OCI-LY7 (cell line): ENCODE measurements around the gene CAP2. TPM values are rescaled to one million over a fixed set of nuclear protein-coding genes. Genes with fewer than 3 reads are reported as not detected.

Experiments used
- BruUV-seq: library from RNA; stranded (reverse); fragments of 400-500 nt; replicated peaks from 2 replicates; lab custom pipeline; 2021; lab: Mats Ljungman, UMichigan
- CTCF ChIA-PET: fragments of 300-600 bp; sonication (Branson Sonifier 250); formaldehyde crosslinking; loops from one replicate; lab custom pipeline; 2022; ENCODE audit warnings: antibody characterized with exemption; ENCODE audit not compliant: unreplicated experiment; lab: Charles Lee
- POLR2A ChIA-PET: fragments of 300-600 bp; sonication (Branson Sonifier 250); formaldehyde crosslinking; loops from one replicate; lab custom pipeline; 2022; ENCODE audit warnings: antibody characterized with exemption; lab: Charles Lee
- DNase-seq: peaks from one replicate; pipeline ENCODE4 v3.0.0-alpha.2; 2015; ENCODE audit warnings: low spot score
- H2AFZ ChIP-seq: fragments of 200-600 bp; sonication (generic), shearing (Covaris generic); 2 replicates; pipeline ENCODE4 v1.6.1; 2014; ENCODE audit warnings: mild to moderate bottlenecking, antibody characterized with exemption, low read length, moderate library complexity
- H3K27ac ChIP-seq: fragments of 200-600 bp; sonication (generic); 2 replicates; pipeline ENCODE4 v1.5.1; 2014; ENCODE audit warnings: mixed run types, low read depth, mild to moderate bottlenecking, moderate library complexity, low read length, inconsistent platforms; ENCODE audit not compliant: poor library complexity, severe bottlenecking
- H3K36me3 ChIP-seq: fragments of 200-600 bp; sonication (generic); 2 replicates; pipeline ENCODE4 v1.6.1; 2014; ENCODE audit warnings: mild to moderate bottlenecking, antibody characterized with exemption, low read length, moderate library complexity, mixed read lengths; ENCODE audit not compliant: insufficient read depth
- H3K4me1 ChIP-seq: fragments of 200-600 bp; sonication (generic); 2 replicates; pipeline ENCODE4 v1.5.1; 2014; ENCODE audit warnings: mild to moderate bottlenecking, low read length; ENCODE audit not compliant: insufficient read depth, poor library complexity, severe bottlenecking
- H3K4me2 ChIP-seq: fragments of 200-600 bp; sonication (generic); 2 replicates; pipeline ENCODE4 v1.6.1; 2014; ENCODE audit warnings: mild to moderate bottlenecking, low read length
- H3K4me3 ChIP-seq: fragments of 200-600 bp; sonication (generic); 2 replicates; pipeline ENCODE4 v1.5.1; 2014; ENCODE audit warnings: mild to moderate bottlenecking, low read depth, low read length; ENCODE audit not compliant: poor library complexity, severe bottlenecking
- H3K79me2 ChIP-seq: fragments of 200-600 bp; sonication (generic); 2 replicates; pipeline ENCODE4 v1.6.1; 2016; ENCODE audit warnings: low read depth, mild to moderate bottlenecking, low read length, moderate library complexity, mixed read lengths; ENCODE audit not compliant: insufficient read depth
- H3K9me2 ChIP-seq: fragments of 200-600 bp; sonication (generic); 2 replicates; pipeline ENCODE4 v1.6.1; 2016; ENCODE audit warnings: mild to moderate bottlenecking, low read length, mixed read lengths; ENCODE audit not compliant: insufficient read depth
- H3K9me3 ChIP-seq: fragments of 200-600 bp; sonication (generic); 2 replicates; pipeline ENCODE4 v1.6.1; 2014; ENCODE audit warnings: mild to moderate bottlenecking, mixed run types, low read length, mixed read lengths
- H4K20me1 ChIP-seq: fragments of 200-600 bp; sonication (generic); 2 replicates; pipeline ENCODE4 v1.6.1; 2014; ENCODE audit warnings: mild to moderate bottlenecking, antibody characterized with exemption, low read length, moderate library complexity, mixed read lengths; ENCODE audit not compliant: insufficient read depth
- EZH2phosphoT487 ChIP-seq: fragments of 200-600 bp; sonication (generic); IDR thresholded peaks from 2 replicates; pipeline ENCODE4 v1.6.1; 2018; ENCODE audit warnings: low read depth, borderline replicate concordance, mild to moderate bottlenecking, mixed run types, antibody characterized with exemption, low read length, moderate library complexity, mixed read lengths
- intact Hi-C: fragments of 100-400 bp; cut with micrococcal nuclease; formaldehyde crosslinking; loops from one replicate; pipeline ENCODE4 v1.10.0; 2022; ENCODE audit not compliant: unreplicated experiment
- total RNA-seq, 2 experiments: library from RNA; depleted of rRNA in 1 of 2; stranded (reverse); fragments of >200 nt in 1 of 2; shearing (Covaris generic) in 1 of 2; gene quantifications; 2 replicates each; pipeline ENCODE4 v1.2.3, GENCODE V29; 2014 to 2022
- TF ChIP-seq, protein P1 (sequence below): fragments of 200-600 bp; sonication (generic); conservative IDR thresholded peaks from 2 replicates; pipeline ENCODE4 v1.5.1; 2014; ENCODE audit warnings: mild to moderate bottlenecking, antibody characterized with exemption, low read length, moderate library complexity, mixed read lengths

Gene CAP2
- total RNA-seq, 2 experiments from 2014 or later: not detected

DNA sequence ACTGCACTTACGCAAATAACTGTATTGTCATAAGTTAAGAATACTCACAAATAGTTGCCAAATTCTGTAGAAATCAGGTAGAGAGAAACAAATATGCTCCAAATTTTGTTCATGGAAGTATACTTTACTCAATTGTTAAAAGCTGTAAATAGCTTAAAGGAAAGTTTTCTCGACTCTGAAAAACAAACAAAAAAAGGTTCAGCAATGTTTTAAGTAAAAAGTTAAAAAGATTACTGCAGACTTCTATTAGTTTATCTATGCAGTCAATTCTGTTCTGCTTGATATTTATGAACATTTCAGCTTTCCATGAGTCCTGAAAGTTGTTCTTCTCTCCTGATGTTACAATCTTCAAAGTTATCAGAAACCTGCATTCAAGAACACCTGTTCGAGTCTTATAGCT is 169.2 kb downstream of the CAP2 start:
- BruUV-seq: no TSS peak
- H3K4me1 ChIP-seq: no peaks in the 10 kb centered on the region
- no peak overlapping the region for H2AFZ ChIP-seq
- H3K9me2 ChIP-seq: no peaks in the 10 kb centered on the region
- DNase-seq: no peak
- H3K4me2 ChIP-seq: no peak overlapping the region
- TF ChIP-seq, protein P1, sequence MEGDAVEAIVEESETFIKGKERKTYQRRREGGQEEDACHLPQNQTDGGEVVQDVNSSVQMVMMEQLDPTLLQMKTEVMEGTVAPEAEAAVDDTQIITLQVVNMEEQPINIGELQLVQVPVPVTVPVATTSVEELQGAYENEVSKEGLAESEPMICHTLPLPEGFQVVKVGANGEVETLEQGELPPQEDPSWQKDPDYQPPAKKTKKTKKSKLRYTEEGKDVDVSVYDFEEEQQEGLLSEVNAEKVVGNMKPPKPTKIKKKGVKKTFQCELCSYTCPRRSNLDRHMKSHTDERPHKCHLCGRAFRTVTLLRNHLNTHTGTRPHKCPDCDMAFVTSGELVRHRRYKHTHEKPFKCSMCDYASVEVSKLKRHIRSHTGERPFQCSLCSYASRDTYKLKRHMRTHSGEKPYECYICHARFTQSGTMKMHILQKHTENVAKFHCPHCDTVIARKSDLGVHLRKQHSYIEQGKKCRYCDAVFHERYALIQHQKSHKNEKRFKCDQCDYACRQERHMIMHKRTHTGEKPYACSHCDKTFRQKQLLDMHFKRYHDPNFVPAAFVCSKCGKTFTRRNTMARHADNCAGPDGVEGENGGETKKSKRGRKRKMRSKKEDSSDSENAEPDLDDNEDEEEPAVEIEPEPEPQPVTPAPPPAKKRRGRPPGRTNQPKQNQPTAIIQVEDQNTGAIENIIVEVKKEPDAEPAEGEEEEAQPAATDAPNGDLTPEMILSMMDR: no peak
- TF ChIP-seq EZH2phosphoT487: no peak
- intact Hi-C loops: no loop called here
- H4K20me1 ChIP-seq: no peaks in the 10 kb centered on the region
- POLR2A ChIA-PET: interaction anchor here (1.2 kb wide), 1 partner anchor 175 kb away, joined by 3 read pairs; no protein-coding TSS in a partner anchor
- CTCF ChIA-PET: no interaction called here
- no peak overlapping the region for H3K27ac ChIP-seq
- H3K4me3 ChIP-seq: no peak overlapping the region
- H3K36me3 ChIP-seq: no peaks in the 10 kb centered on the region
- H3K79me2 ChIP-seq: no peaks in the 10 kb centered on the region
- H3K9me3 ChIP-seq: peaks cover 11% of the 10 kb centered on the region; the same call in 1 of the 2 replicates

DNA sequence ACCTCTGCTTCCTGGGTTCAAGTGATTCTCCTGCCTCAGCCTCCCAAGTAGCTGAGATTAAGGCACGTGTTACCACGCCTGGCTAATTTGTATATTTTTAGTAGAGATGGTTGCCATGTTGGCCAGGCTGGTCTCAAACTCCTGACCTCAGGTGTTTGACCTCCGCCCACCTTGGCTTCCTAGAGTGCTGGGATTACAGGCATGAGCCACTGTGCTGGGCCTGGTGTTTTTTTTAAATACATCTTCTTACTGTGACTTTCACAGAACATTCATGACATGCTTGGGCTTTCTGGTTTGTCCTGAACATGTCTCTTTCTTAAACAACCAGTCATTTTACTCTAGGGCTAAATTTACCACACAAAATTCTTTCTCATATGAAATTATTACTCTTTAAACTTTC is 172.0 kb downstream of the CAP2 start:
- CTCF ChIA-PET: no interaction called here

More for the DNA sequence above, 172.0 kb downstream of the CAP2 start:
- no peak overlapping the region for H3K27ac ChIP-seq
- H3K36me3 ChIP-seq: no peaks in the 10 kb centered on the region
- no peak overlapping the region for H2AFZ ChIP-seq
- no peaks in the 10 kb centered on the region for H3K9me2 ChIP-seq
- H3K4me1 ChIP-seq: no peaks in the 10 kb centered on the region
- TF ChIP-seq EZH2phosphoT487: no peak
- TF ChIP-seq, protein P1: no peak
- no peak overlapping the region for H3K4me2 ChIP-seq
- no peak overlapping the region for H3K4me3 ChIP-seq
- DNase-seq: peak; percentile 22
- intact Hi-C loops: no loop called here
- H3K9me3 ChIP-seq: peaks cover 11% of the 10 kb centered on the region; the same call in 1 of the 2 replicates
- no peaks in the 10 kb centered on the region for H3K79me2 ChIP-seq
- no peaks in the 10 kb centered on the region for H4K20me1 ChIP-seq
- POLR2A ChIA-PET: interaction anchor here (0.8 kb wide), 1 partner anchor 193 kb away, joined by 3 read pairs; no protein-coding TSS in a partner anchor
- BruUV-seq: no TSS peak
